ENCODE measurements around the gene FAAH.

FAAH gene

GRCh38 chr1:46423574-46424240 lies 29.6 kb downstream of the FAAH start:
- no peak for DNase-seq

DNA sequence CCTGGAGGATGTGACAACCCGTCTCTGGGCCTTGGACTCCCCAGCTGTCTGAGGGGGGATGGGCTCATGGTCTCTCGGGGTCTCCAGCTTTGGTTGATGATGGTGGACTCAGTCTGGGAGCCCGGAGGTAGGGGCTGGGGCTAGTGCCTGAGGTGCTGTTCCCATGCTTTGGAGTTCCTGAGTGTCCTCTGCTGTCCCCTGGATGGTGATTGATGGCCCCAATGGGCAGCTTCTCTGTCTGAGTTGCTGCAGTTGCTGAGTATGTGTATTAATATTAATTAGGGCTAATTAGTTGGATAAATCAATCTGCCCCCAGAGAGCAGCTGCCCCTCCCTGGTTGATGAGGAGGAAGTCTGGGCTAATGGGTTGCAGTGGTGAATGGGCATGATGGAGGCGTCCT lies 30.6 kb downstream of the FAAH start:
- DNase-seq = no peak

DNA sequence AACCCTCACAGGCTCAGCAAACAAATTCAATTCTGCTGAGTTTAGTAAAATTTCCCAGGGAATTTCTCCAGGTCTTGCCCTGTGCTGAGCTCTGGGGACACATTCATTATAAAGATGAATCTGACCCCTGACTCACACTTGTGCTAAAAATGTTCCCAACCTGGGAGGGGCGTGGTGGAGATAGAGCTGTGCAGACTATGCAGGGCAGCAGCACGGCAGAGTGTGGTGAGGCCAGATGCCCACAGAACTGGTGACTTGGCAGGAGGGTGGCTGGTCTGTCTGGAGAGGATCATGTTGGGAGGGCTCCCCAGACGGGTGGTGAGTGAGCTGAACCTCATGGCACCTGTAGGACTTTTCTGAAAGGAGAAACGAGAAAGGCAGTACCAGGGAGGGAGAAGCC lies 31.6 kb downstream of the FAAH start:
- no peak for DNase-seq

DNA sequence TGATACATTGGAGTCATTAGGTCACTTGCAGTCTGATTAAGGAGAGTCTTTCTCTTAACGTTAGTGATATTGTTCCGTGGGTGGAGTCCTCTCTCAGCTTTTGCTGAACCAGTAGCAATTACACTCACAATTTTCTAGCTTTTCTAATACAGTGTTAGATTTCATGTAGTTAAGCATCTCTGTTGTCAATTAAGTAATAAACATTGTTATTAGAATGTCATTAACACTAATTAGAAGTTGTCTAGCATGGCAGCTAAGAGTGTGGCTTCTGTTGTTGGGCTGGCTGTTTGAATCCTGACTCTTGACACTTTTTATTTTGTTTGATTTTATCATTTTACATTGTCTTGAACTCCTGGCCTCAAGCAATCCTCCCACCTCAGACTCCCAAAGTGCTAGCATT lies 33.4 kb downstream of the FAAH start:
- no peak for DNase-seq

DNA sequence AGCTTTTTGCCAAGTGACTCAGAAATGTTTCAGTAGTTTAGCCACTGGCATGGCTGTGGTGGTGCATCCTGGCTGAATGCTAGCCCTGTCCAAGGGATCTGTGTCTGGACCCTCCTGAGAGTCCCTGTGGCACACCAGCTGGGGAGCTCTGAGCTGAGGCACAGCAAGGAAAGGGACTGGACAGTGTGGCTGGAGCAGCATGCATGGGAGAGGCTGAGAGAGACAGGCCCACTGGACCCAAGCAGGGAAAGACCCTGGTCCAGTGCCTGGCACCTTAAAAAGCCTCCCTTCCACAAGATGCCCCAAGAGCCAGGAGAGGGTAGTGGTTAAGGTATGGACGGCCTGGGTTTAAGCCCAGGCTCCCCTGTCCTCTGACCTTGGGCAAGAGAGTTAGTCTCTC lies 35.3 kb downstream of the FAAH start:
- DNase-seq = no peak

- no peak for DNase-seq
These were observed 37.6 kb downstream of the FAAH start for GRCh38 chr1:46431695-46432094.

- no peak for DNase-seq
These were observed 38.7 kb downstream of the FAAH start for GRCh38 chr1:46432781-46433327.

- no peak for DNase-seq
These were observed 40.2 kb downstream of the FAAH start for GRCh38 chr1:46434358-46434757.

- no peak for DNase-seq
These were observed 42.7 kb downstream of the FAAH start for GRCh38 chr1:46436844-46437243.

GRCh38 chr1:46437723-46438122 lies 43.6 kb downstream of the FAAH start:
- DNase-seq = peak; percentile 98

DNA sequence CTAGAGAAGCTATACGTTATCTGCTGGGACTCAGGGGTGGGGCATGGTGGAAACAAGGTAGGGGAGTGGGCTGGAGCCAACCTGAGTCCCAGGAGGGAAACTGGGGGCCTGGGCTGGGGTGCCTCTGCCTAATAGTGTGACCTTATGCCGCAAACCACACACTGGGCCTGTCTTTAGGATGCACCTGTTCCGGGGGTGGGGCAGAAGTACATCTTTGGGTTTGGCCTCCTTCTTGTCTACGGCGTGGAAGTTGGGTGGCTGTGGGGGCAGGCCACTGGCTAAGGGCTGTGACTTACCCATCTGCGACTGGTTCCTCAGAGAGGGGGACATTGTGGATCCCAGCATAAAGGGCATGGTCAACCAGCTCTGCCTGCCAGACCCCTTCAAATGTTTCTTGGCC lies 44.2 kb downstream of the FAAH start:
- no peak for DNase-seq

DNA sequence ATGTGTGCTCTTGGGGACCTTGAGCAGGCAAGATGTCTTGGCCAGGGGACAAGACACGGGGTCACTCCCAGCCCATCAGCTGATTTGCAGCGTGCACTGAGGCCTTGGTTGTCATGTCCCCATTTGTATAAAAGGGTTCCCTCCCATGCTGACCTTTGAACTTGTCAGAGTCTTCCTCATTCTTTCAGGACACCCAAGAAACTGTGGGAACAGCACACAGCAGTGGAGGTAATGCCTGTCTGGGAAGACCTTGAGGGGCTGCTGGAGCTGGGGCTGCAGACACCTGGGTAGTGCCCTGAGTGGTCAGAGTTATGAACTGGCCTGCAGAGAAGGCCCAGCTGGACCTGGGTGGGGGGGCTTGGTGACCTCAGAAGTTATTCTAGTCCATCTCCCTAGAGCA lies 46.4 kb downstream of the FAAH start:
- no peak for DNase-seq

DNA sequence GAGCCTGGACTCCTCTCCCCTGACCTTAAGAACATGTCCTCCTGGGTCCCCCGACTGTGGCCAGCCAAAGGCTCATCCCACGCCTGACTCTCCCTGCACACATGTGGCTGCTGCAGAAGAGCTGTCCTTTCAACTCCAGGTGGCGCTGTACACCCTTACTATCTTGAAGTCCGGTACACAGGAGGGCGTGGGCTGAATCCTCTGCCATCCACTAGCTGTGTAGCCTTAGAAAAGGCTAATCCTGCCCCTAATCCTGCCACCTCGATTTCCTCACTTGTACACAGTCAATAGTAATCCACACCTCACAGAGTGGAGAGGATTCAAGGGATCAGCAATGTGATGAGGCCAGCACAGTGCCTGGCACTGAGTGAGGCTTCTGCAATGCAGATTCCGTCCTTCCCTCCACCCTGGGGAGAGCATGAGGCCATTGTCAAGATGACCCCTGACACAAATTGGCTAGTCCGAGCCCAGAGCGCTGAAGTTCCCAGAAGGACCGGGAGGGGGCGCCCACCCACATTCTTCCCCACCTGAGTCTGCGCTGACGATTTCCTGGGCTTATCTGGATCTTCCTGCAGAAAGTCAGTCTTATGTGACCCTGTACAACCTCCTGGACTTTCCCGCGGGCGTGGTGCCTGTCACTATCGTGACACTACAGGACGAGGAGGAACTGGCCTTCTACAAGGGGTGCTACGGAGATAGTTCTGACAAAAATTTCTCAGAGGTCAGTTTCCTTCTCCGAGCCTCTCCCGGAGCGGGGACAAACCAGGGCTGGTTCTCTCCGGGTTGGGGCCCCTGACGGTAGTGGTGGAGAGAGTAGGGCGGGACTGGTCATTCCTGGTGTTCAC lies 48.4 kb downstream of the FAAH start:
- peak; percentile 96 for DNase-seq

DNA sequence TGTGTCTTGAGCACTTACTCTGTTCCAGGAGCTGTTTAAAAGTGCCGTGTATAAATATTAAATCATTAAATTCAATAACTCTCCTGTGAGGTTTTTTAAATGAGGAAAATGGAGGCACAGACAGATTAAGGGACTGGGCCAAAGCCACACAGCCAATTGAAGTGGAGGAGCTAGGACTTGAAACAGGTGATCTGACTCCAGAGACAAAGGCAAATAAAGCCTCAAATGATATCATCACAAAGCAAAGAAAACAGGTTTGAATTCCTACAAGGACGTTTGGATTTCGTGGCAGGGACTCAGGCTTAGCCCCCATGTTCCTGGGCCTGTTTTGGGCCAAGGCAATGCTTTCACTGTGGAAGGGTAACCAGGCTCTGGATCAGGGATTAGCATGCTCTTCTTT lies 50.3 kb downstream of the FAAH start:
- no peak for DNase-seq

- no peak for DNase-seq
These were observed 51.7 kb downstream of the FAAH start for GRCh38 chr1:46445773-46446256.

- DNase-seq = peak; percentile 79
These were observed 52.8 kb downstream of the FAAH start for GRCh38 chr1:46446646-46447498.

- DNase-seq = no peak
These were observed 53.5 kb downstream of the FAAH start for GRCh38 chr1:46447499-46448108.

- DNase-seq = no peak
These were observed 54.2 kb downstream of the FAAH start for GRCh38 chr1:46448109-46448911.

DNA sequence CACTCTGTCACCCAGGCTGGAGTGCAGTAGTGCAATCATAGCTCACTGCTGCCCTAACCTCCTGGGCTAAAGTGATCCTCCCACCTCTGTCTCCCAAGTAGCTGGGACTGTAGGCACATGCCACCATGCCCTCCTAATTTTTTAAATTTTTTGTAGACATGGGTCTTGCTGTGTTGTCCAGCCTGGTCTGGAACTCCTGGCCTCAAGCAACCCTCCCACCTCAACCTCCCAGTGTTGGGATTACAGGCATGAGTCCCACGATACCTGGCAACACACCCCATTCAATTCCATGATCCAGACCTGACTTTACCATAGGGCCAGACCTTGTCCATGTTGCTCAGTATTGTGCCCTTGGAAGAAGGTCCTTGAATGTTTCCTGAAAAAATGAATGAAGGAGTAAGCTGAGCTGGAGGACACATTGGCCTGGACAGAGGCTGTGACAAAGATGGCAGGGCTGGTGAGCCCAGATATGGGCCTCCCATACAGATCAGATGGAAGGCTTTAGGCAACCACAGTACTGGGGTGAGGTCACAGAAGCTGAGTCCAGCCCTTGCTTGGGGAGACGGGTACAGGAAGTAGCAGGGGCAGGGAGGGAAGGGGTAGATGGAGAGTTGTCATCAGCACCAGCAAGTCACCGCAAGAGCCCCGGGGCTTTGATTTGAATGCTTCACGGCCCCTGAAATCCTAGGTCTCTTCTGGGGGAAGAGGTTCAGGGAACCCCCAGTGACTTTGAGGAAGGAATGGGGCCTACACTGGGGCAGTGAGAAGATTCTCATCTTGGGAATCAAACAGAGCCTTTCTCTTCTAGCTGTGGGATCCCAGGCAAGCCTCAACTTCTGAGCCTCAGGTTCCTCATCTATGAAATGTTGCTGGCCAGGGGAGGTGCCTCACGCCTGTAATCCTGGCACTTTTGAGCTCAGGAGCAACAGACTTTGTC lies 55.4 kb downstream of the FAAH start:
- peak; percentile 47 for DNase-seq

GRCh38 chr1:46450160-46450517 lies 56.0 kb downstream of the FAAH start:
- no peak for DNase-seq
